GM10266 (cell line): ENCODE results near the gene ZSCAN25.

Experiments
- DNase-seq: peaks from one replicate; pipeline ENCODE4 v3.0.0; 2012; ENCODE audit errors: extremely low spot score
- TF ChIP-seq, protein P1 (sequence below): IDR thresholded peaks from 2 replicates; pipeline ENCODE4 v1.5.1; 2012; ENCODE audit warnings: mild to moderate bottlenecking, low read depth; ENCODE audit not compliant: control insufficient read depth, insufficient read depth; ENCODE audit errors: missing control alignments

ZSCAN25 gene

DNA sequence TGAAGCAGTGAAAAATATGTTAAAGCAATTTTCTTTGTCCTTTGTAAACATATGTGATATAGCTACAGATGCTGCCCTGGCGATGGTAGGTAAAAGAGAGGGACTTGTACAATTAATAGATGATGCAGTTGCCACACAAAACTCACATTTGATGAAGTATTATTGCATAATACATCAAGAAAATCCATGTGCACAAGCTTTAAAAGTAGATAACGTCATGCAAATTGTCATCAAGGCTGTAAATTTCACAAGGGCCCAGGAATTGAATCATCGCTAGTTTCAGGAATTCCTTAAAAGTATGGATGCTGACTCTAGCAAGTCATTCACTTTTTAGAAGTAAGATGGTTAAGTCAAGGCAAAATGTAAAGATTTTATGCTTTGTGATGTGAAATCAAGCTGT, 53.0 kb downstream of the ZSCAN25 start:
- TF ChIP-seq, protein P1, sequence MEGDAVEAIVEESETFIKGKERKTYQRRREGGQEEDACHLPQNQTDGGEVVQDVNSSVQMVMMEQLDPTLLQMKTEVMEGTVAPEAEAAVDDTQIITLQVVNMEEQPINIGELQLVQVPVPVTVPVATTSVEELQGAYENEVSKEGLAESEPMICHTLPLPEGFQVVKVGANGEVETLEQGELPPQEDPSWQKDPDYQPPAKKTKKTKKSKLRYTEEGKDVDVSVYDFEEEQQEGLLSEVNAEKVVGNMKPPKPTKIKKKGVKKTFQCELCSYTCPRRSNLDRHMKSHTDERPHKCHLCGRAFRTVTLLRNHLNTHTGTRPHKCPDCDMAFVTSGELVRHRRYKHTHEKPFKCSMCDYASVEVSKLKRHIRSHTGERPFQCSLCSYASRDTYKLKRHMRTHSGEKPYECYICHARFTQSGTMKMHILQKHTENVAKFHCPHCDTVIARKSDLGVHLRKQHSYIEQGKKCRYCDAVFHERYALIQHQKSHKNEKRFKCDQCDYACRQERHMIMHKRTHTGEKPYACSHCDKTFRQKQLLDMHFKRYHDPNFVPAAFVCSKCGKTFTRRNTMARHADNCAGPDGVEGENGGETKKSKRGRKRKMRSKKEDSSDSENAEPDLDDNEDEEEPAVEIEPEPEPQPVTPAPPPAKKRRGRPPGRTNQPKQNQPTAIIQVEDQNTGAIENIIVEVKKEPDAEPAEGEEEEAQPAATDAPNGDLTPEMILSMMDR, result no peak
- no peak for DNase-seq

DNA sequence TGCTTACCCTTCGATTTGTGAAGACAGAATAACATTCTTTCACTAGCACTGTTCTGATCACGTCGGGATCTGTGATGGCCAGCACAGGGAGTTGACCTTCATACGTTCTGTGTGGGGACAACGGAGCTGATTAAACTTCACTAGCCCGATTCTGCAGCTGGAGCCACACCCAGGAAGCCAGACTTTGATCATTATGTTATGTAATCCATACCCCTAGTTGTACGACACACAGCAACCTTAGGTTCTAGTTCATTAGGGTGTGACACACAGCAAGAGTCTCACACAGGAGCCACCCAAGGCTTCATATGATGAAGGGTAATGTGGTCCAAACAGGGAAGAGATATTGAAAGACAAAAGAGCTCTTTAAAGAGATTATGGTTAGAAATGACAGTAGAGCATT, 55.8 kb downstream of the ZSCAN25 start:
- no peak for DNase-seq
- TF ChIP-seq, protein P1, result no peak

DNA sequence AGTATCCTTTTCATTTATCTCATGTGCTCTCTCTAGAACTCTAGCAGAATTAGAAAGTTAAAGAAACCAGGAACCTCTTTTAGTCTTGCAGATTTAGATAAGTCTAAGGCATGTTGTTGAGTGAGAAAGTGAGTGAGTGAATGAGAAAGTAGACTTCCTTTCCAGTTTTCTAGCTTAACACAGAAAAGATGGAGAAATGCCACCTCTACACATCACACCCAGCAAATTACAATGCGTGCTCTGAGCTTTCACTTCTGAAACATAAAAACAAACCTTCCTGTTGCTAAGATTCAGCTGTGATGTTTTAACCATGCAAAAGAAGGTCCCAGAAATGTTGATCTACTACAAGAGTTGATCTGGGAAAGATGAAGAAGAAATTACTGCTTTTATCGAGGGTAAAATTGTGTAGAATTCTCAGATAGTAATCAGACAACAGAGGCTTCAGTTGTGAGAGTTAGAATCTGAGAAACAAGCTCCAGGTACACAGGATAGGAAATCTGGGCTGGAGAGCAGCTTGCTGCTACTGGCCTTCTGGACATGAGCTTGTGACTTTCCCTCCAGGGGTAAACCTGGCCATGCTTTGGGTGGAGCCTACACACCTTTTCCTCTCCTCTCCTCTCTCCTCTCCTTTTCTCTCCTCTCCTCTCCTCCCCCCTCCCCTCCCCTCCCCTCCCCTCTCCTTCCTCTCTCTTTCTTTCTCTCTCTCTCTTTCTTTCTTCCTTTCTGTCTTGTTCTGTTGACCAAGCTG, 58.4 kb downstream of the ZSCAN25 start:
- TF ChIP-seq, protein P1, result no peak
- DNase-seq, result no peak

DNA sequence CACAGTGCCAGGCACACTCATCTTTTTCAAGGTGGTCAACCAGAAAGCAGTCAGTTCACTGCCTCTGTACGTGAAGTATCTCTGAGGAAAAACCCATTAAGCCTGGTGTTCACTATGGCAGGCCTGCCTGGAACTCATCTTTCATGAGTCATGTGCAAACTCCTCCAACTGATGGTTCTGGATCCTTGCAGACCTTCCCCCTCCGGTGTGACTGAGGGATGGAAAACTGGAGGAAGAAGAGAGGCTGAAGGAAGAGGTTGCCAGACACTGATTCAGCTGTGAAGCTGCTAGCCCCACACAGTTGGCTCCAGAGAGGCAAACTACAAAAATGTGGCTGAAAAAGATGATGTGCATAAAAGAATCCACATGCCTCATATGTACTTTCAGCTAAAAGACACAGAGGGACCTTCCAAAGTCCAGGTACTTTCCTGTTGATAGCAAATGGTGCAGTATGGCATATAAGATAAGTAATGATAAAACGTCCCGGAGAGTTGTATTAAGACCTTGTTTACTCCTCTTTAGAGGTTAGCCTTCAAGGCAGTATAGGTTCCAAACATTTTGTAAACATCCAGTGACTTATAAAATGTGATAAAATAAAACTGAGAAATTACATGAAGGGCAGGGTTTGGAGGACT, 60.4 kb downstream of the ZSCAN25 start:
- no peak for DNase-seq
- TF ChIP-seq, protein P1, result no peak

DNA sequence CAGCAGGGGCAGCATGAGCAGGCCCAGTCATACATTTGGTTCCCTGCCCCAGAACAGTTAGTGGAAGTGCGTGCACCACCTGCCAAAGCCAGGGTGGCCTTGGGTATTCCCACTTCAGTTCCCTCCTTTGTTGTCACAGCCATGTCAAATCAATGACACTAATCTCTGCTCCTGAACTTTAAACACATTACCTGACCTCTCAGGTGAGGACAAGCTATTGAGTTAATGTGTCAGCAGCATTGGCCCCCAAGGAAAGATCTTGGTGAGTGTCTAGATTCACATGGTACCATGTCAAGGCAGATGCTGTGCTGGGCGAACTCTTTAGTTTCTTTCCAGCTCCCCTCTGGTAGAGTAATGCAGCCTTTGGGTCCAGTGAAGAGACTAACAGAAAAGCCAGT, 60.9 kb downstream of the ZSCAN25 start:
- DNase-seq, result no peak
- TF ChIP-seq, protein P1, result no peak

DNA sequence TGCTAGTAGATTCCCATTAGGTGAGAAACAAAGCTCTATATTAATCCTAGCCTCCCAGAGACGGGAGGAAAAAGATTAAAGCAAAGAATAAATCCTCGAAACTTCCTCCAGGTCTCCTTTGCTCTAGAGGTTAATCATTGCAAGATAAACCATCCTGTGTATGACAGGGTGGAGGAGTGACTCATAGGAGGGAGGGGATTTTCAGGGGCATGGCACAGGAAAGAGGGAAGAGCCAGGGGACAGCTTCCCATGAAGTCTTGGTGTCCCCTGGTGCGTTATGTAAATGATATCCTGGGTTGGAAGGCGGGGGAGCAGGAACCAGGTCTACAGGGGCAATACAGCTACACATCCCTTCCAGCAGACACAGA, 62.3 kb downstream of the ZSCAN25 start:
- no peak for DNase-seq
- TF ChIP-seq, protein P1, result no peak

DNA sequence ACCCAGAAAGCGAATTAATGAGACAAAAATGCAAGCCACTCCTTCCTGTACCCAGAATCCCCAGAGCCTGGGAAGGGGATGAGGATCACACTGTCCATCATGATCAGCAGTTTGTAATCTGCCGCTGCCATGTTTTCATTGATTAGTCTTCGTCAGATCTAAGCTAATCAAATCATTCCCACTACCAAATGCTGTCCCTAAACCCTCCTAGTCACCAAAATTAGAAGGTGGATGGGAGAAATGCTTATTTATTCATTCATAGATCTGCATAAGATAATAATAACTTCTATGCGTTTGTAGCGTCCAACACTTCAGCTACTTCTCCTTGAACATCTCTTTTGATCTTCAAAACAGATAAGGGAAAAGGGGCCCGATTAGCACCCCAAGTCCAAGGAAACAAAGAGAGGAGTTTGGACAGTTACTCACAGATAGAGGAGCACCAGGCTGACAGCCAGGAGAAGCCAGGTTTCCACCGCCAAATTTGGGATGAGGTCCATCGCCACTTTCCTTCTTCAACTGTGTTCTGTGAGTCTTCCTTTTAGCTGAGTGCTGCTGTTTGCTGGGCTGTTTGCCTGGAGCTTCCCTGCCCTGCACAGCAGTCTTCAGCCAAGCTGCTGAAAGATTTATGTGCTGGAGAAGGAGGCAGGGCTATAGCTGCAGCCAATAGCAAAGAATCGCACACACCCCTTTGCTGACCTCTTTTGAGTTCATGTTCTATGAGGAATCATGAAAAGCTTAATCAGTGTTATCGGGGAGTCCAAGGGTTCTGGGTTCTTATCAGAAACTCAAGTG, 62.9 kb downstream of the ZSCAN25 start, which contains the start of gene CYP3A5:
Gene CYP3A5, minus strand, starts transcription at position 597 of the 792 bp plus-strand sequence. Its CDS starts 100 bp downstream, at position 497.
- DNase-seq, result no peak
- TF ChIP-seq, protein P1, result no peak
